HepG2 (cell line): Measurements from ENCODE around the gene NOL12. TPM values are rescaled to one million over a fixed set of nuclear protein-coding genes. Genes with fewer than 3 reads are reported as not detected.
A peak's percentile ranks its signal among the peaks of the same experiment; 100 is the strongest.

Experiments
- CBX1 ChIP-seq: IDR thresholded peaks from one replicate; pipeline ENCODE4 v1.6.1; 2016; ENCODE audit warnings: antibody characterized with exemption, low read depth
- FOXP1 ChIP-seq, 2 experiments: fragments of 450-650 bp in 1 of 2; IDR thresholded peaks; 2 replicates each; pipeline ENCODE4 v1.6.1; 2017 to 2018; ENCODE audit warnings: antibody characterized with exemption in 1 of 2
- MXD1 ChIP-seq: sonication (generic); formaldehyde crosslinking; IDR thresholded peaks from 2 replicates; pipeline ENCODE4 v1.4.0; 2020; ENCODE audit warnings: mild to moderate bottlenecking, missing genetic modification reagents
- MXI1 ChIP-seq: IDR thresholded peaks from 3 replicates; pipeline ENCODE4 v1.6.1; 2012; ENCODE audit warnings: low read depth, low read length, inconsistent platforms, borderline replicate concordance
- RFXANK ChIP-seq: IDR thresholded peaks from 2 replicates; pipeline ENCODE4 v1.6.1; 2016
- SNAPC2 ChIP-seq: sonication (generic); formaldehyde crosslinking; IDR thresholded peaks from 2 replicates; pipeline ENCODE4 v1.8.1; 2022; ENCODE audit warnings: mild to moderate bottlenecking, missing genetic modification reagents
- SOX13 ChIP-seq, 3 experiments: fragments of 450-650 bp in 1 of 3; sonication (generic) in 1 of 3; formaldehyde crosslinking in 1 of 3; IDR thresholded peaks in 2 of 3; conservative IDR thresholded peaks in 1 of 3; 2 replicates each; pipeline versions ENCODE4 v1.5.0 to v1.6.1; 2016 to 2020; ENCODE audit warnings: antibody characterized with exemption in 1 of 3, mild to moderate bottlenecking in 1 of 3, missing compliant biosample characterization in 1 of 3, missing genetic modification reagents in 1 of 3, moderate library complexity in 1 of 3
- TBX3 ChIP-seq: fragments of 450-650 bp; IDR thresholded peaks from 2 replicates; pipeline ENCODE4 v1.6.1; 2017; ENCODE audit warnings: antibody characterized with exemption, mild to moderate bottlenecking, inconsistent platforms, borderline replicate concordance
- TP53 ChIP-seq: sonication (generic); formaldehyde crosslinking; conservative IDR thresholded peaks from 2 replicates; pipeline ENCODE4 v1.4.0; 2020; ENCODE audit warnings: missing genetic modification reagents
- ZNF121 ChIP-seq: sonication (generic); formaldehyde crosslinking; IDR thresholded peaks from 2 replicates; pipeline ENCODE4 v1.5.0; 2020; ENCODE audit warnings: mild to moderate bottlenecking, missing genetic modification reagents
- ZNF430 ChIP-seq: sonication (generic); formaldehyde crosslinking; IDR thresholded peaks from 2 replicates; pipeline ENCODE4 v1.9.0; 2021; ENCODE audit warnings: mild to moderate bottlenecking, missing genetic modification reagents
- ZNF724P ChIP-seq: sonication (generic); formaldehyde crosslinking; IDR thresholded peaks from 2 replicates; pipeline ENCODE4 v1.8.0; 2022; ENCODE audit warnings: missing genetic modification reagents, borderline replicate concordance
- ZNF766 ChIP-seq: sonication (generic); formaldehyde crosslinking; IDR thresholded peaks from 2 replicates; pipeline ENCODE4 v1.5.0; 2020; ENCODE audit warnings: missing genetic modification reagents, borderline replicate concordance
- ZSCAN25 ChIP-seq: sonication (generic); formaldehyde crosslinking; IDR thresholded peaks from 2 replicates; pipeline ENCODE4 v1.8.0; 2022; ENCODE audit warnings: mild to moderate bottlenecking, missing genetic modification reagents
- polyA plus RNA-seq, 8 experiments: library from polyadenylated mRNA; depleted of rRNA in 3 of 8; stranded (reverse) in 7 of 8; unstranded in 1 of 8; fragments of >200 nt; fragmentation: Illumina TruSeq in 4 of 8; extraction: Trizol in 4 of 8; gene quantifications; 2 replicates each; pipeline versions ENCODE4 v1.2.1 to v1.2.3, GENCODE V29; 2011 to 2016; ENCODE audit warnings: low read depth in 4 of 8, missing spikeins in 1 of 8, mixed read lengths in 1 of 8; ENCODE audit not compliant: insufficient read depth in 1 of 8
- total RNA-seq, 5 experiments: library from RNA; depleted of rRNA; stranded (reverse); fragments of >200 nt; fragmentation: Illumina TruSeq; extraction: Trizol; gene quantifications; 2 replicates each; pipeline ENCODE4 v1.2.3, GENCODE V29; 2016; ENCODE audit warnings: low read depth in 1 of 5
- TF ChIP-seq, protein P1 (sequence below): sonication (generic); formaldehyde crosslinking; IDR thresholded peaks from 2 replicates; pipeline ENCODE4 v1.4.0; 2020; ENCODE audit warnings: mild to moderate bottlenecking, missing genetic modification reagents
- TF ChIP-seq, protein P2 (sequence below): fragments of 450-650 bp; IDR thresholded peaks from 2 replicates; pipeline ENCODE4 v1.6.1; 2017; ENCODE audit warnings: mild to moderate bottlenecking
- TF ChIP-seq, protein P3 (sequence below): sonication (generic); formaldehyde crosslinking; IDR thresholded peaks from 2 replicates; pipeline ENCODE4 v1.4.0; 2020; ENCODE audit warnings: missing genetic modification reagents
- TF ChIP-seq, protein P4 (sequence below): sonication (generic); formaldehyde crosslinking; IDR thresholded peaks from 2 replicates; pipeline ENCODE4 v1.9.0; 2021; ENCODE audit warnings: missing genetic modification reagents, borderline replicate concordance

The NOL12 gene
- total and polyA plus RNA-seq, 2 of the 13 experiments (the other 11 are each of a cell fraction or from before 2014, with no cell fraction given), result 14.3 to 31.4 TPM

- TF ChIP-seq, protein P1, sequence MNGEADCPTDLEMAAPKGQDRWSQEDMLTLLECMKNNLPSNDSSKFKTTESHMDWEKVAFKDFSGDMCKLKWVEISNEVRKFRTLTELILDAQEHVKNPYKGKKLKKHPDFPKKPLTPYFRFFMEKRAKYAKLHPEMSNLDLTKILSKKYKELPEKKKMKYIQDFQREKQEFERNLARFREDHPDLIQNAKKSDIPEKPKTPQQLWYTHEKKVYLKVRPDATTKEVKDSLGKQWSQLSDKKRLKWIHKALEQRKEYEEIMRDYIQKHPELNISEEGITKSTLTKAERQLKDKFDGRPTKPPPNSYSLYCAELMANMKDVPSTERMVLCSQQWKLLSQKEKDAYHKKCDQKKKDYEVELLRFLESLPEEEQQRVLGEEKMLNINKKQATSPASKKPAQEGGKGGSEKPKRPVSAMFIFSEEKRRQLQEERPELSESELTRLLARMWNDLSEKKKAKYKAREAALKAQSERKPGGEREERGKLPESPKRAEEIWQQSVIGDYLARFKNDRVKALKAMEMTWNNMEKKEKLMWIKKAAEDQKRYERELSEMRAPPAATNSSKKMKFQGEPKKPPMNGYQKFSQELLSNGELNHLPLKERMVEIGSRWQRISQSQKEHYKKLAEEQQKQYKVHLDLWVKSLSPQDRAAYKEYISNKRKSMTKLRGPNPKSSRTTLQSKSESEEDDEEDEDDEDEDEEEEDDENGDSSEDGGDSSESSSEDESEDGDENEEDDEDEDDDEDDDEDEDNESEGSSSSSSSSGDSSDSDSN (CRISPR knock-in tag), result peak; percentile 84
- TF ChIP-seq ZNF430 (CRISPR knock-in tag) (no peak), FOXP1 (IDR thresholded peaks at IDR 0.05) (no peak), FOXP1 (CRISPR knock-in tag; IDR thresholded peaks at IDR 0.05) (no peak), TBX3 (no peak), RFXANK (CRISPR knock-in tag) (0 out of 2 replicates have a peak, but pooled peaks have one; percentile 37), SOX13 (IDR thresholded peaks at IDR 0.05) (no peak), SOX13 (CRISPR knock-in tag; conservative IDR thresholded peaks at IDR 0.05 in 1 of 2, IDR thresholded peaks at IDR 0.05 in 1 of 2) (0 out of 4 replicates have a peak, but pooled peaks of 1 of the 2 experiments have one; percentile 6), TP53 (CRISPR knock-in tag) (no peak), CBX1 (no peak), ZNF766 (CRISPR knock-in tag) (no peak), MXI1 (no peak; the same call in 2 of the 3 replicates), SNAPC2 (CRISPR knock-in tag) (no peak), ZNF121 (CRISPR knock-in tag) (no peak), ZSCAN25 (CRISPR knock-in tag) (no peak), ZNF724P (CRISPR knock-in tag) (0 out of 2 replicates have a peak, but pooled peaks have one; percentile 36), MXD1 (CRISPR knock-in tag) (0 out of 2 replicates have a peak, but pooled peaks have one; percentile 31)
- TF ChIP-seq, protein P2, sequence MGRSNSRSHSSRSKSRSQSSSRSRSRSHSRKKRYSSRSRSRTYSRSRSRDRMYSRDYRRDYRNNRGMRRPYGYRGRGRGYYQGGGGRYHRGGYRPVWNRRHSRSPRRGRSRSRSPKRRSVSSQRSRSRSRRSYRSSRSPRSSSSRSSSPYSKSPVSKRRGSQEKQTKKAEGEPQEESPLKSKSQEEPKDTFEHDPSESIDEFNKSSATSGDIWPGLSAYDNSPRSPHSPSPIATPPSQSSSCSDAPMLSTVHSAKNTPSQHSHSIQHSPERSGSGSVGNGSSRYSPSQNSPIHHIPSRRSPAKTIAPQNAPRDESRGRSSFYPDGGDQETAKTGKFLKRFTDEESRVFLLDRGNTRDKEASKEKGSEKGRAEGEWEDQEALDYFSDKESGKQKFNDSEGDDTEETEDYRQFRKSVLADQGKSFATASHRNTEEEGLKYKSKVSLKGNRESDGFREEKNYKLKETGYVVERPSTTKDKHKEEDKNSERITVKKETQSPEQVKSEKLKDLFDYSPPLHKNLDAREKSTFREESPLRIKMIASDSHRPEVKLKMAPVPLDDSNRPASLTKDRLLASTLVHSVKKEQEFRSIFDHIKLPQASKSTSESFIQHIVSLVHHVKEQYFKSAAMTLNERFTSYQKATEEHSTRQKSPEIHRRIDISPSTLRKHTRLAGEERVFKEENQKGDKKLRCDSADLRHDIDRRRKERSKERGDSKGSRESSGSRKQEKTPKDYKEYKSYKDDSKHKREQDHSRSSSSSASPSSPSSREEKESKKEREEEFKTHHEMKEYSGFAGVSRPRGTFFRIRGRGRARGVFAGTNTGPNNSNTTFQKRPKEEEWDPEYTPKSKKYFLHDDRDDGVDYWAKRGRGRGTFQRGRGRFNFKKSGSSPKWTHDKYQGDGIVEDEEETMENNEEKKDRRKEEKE, result no peak
- TF ChIP-seq, protein P3, sequence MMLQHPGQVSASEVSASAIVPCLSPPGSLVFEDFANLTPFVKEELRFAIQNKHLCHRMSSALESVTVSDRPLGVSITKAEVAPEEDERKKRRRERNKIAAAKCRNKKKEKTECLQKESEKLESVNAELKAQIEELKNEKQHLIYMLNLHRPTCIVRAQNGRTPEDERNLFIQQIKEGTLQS (CRISPR knock-in tag), result no peak
- TF ChIP-seq, protein P4, sequence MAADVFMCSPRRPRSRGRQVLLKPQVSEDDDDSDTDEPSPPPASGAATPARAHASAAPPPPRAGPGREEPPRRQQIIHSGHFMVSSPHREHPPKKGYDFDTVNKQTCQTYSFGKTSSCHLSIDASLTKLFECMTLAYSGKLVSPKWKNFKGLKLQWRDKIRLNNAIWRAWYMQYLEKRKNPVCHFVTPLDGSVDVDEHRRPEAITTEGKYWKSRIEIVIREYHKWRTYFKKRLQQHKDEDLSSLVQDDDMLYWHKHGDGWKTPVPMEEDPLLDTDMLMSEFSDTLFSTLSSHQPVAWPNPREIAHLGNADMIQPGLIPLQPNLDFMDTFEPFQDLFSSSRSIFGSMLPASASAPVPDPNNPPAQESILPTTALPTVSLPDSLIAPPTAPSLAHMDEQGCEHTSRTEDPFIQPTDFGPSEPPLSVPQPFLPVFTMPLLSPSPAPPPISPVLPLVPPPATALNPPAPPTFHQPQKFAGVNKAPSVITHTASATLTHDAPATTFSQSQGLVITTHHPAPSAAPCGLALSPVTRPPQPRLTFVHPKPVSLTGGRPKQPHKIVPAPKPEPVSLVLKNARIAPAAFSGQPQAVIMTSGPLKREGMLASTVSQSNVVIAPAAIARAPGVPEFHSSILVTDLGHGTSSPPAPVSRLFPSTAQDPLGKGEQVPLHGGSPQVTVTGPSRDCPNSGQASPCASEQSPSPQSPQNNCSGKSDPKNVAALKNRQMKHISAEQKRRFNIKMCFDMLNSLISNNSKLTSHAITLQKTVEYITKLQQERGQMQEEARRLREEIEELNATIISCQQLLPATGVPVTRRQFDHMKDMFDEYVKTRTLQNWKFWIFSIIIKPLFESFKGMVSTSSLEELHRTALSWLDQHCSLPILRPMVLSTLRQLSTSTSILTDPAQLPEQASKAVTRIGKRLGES (CRISPR knock-in tag), result no peak
Observed at GRCh38 chr22:37674951-37675929, 10.9 kb upstream of the NOL12 start, which contains the start of gene LGALS1 (continued).
